HFF-Myc (cell line): ENCODE results near the gene KIRREL3.

Source experiments
- DNase-seq: peaks from one replicate; pipeline ENCODE4 v3.0.0-alpha.2; 2011; ENCODE audit warnings: low read depth; ENCODE audit errors: extremely low read depth
- H3K4me3 ChIP-seq: replicated peaks from 2 replicates; pipeline ENCODE4 v1.5.1; 2011; ENCODE audit warnings: low read depth, mild to moderate bottlenecking, control low read depth, low read length
- CTCF ChIP-seq: IDR thresholded peaks from 2 replicates; pipeline ENCODE4 v1.5.1; 2012; ENCODE audit warnings: mild to moderate bottlenecking, low read depth, low read length, control low read depth; ENCODE audit errors: missing control alignments

Gene KIRREL3

GRCh38 chr11:126422446-126422845, 578.1 kb downstream of the KIRREL3 start:
- no peak overlapping the region for H3K4me3 ChIP-seq
- no peak for DNase-seq
- no peak for TF ChIP-seq CTCF

GRCh38 chr11:126421271-126421671, 579.3 kb downstream of the KIRREL3 start:
- no peak for TF ChIP-seq CTCF
- no peak for DNase-seq

GRCh38 chr11:126420698-126421256, 579.8 kb downstream of the KIRREL3 start:
- H3K4me3 ChIP-seq, result no peak overlapping the region
- no peak for DNase-seq
- no peak for TF ChIP-seq CTCF

More at GRCh38 chr11:126421271-126421671, 579.3 kb downstream of the KIRREL3 start:
- H3K4me3 ChIP-seq, result no peak overlapping the region

- H3K4me3 ChIP-seq, result no peak overlapping the region
- no peak for DNase-seq
- no peak for TF ChIP-seq CTCF
These were observed 580.5 kb downstream of the KIRREL3 start for GRCh38 chr11:126419801-126420697.

- no peak overlapping the region for H3K4me3 ChIP-seq
- TF ChIP-seq CTCF, result no peak
- no peak for DNase-seq
These were observed 581.7 kb downstream of the KIRREL3 start for GRCh38 chr11:126418887-126419286.

- DNase-seq, result no peak
- TF ChIP-seq CTCF, result no peak
- no peak overlapping the region; the same call in 1 of the 2 replicates for H3K4me3 ChIP-seq
These were observed 583.3 kb downstream of the KIRREL3 start for GRCh38 chr11:126417091-126417862.
